ENCODE results near the gene GARIN5B.

GRCh38 chr19:55316646-55317045 is 46.4 kb downstream of the GARIN5B start:
- TF ChIP-seq POLR2AphosphoS5 (IDR thresholded peaks at IDR 0.05; ENCODE audit: borderline replicate concordance, low read depth, low read length) (no peak), EZH2 (IDR thresholded peaks at IDR 0.05) (no peak)

All from SK-N-MC (cell line).